CD4-positive, CD25-positive, alpha-beta regulatory T cell (primary cell): Measurements from ENCODE around the gene MCRS1. TPM values are rescaled to one million over a fixed set of nuclear protein-coding genes. Genes with fewer than 3 reads are reported as not detected.
"Not testable (repeated sequence)": the region's sequence is repeated elsewhere in the genome, so short reads cannot be mapped to it uniquely, and the experiment has no call there.

Source experiments
- ATAC-seq, 2 donors: fragments of 150-1000 bp; cut with Tn5 transposase; one replicate each; pipeline ENCODE4 v1.10.0; 2021; ENCODE audit warnings: low read depth in 2 of 2, moderate number of reproducible peaks in 2 of 2, moderate library complexity in 1 of 2
- DNase-seq, 3 donors: peaks; one replicate each; pipeline versions ENCODE4 v3.0.0 to v3.0.0-alpha.2; 2012 to 2022; ENCODE audit warnings: mixed read lengths in 1 of 3
- H3K27ac ChIP-seq: one replicate; pipeline ENCODE4 v1.7.0; 2013; ENCODE audit warnings: mild to moderate bottlenecking, low read length; ENCODE audit not compliant: insufficient read depth, poor library complexity, severe bottlenecking
- H3K27me3 ChIP-seq: one replicate; pipeline ENCODE4 v1.7.0; 2013; ENCODE audit warnings: low read length; ENCODE audit not compliant: control insufficient read depth, insufficient read depth
- H3K36me3 ChIP-seq: one replicate; pipeline ENCODE4 v1.7.0; 2013; ENCODE audit warnings: mild to moderate bottlenecking, low read length, moderate library complexity; ENCODE audit not compliant: control insufficient read depth, insufficient read depth
- H3K4me1 ChIP-seq: 2 replicates; pipeline ENCODE4 v1.7.0; 2013; ENCODE audit warnings: mild to moderate bottlenecking, low read length; ENCODE audit not compliant: insufficient read depth, control insufficient read depth, poor library complexity, severe bottlenecking
- H3K4me3 ChIP-seq: one replicate; pipeline ENCODE4 v1.7.0; 2013; ENCODE audit warnings: low read depth, mild to moderate bottlenecking, low read length, moderate library complexity
- H3K9me3 ChIP-seq, 2 experiments: 1 replicate in 1 of 2; 2 replicates in 1 of 2; pipeline ENCODE4 v1.7.0; 2013; ENCODE audit warnings: low read length in 2 of 2, mild to moderate bottlenecking in 1 of 2, moderate library complexity in 1 of 2; ENCODE audit not compliant: control insufficient read depth in 2 of 2
- H3K27ac Mint-ChIP-seq, 3 donors: one replicate each; pipeline ENCODE4 v1.8.0; 2020 to 2022; ENCODE audit warnings: mild to moderate bottlenecking in 3 of 3, mixed read lengths in 3 of 3, moderate library complexity in 2 of 3
- H3K27me3 Mint-ChIP-seq: one replicate; pipeline ENCODE4 v1.8.0; 2022; ENCODE audit warnings: mild to moderate bottlenecking, mixed read lengths
- H3K36me3 Mint-ChIP-seq: one replicate; pipeline ENCODE4 v1.8.0; 2020; ENCODE audit warnings: mixed read lengths
- H3K4me1 Mint-ChIP-seq, 4 donors: one replicate each; pipeline ENCODE4 v1.8.0; 2020 to 2022; ENCODE audit warnings: mixed read lengths in 4 of 4, mild to moderate bottlenecking in 1 of 4
- H3K4me3 Mint-ChIP-seq, 4 donors: one replicate each; pipeline ENCODE4 v1.8.0; 2020 to 2022; ENCODE audit warnings: mild to moderate bottlenecking in 4 of 4, mixed read lengths in 4 of 4, moderate library complexity in 3 of 4
- H3K9me3 Mint-ChIP-seq, 7 donors: one replicate each; pipeline ENCODE4 v1.8.0; 2020 to 2022; ENCODE audit warnings: mixed read lengths in 7 of 7, mild to moderate bottlenecking in 3 of 7, moderate library complexity in 2 of 7
- polyA plus RNA-seq, 4 donors: library from polyadenylated mRNA; unstranded; fragments of 300-500 nt; fragmentation: Illumina TruSeq; gene quantifications; one replicate each; pipeline ENCODE4 v1.2.3, GENCODE V29; 2021
- total RNA-seq: library from RNA; stranded (reverse); gene quantifications from one replicate; pipeline ENCODE4 v1.2.3, GENCODE V29; 2022

Gene MCRS1
- total and polyA plus RNA-seq, 5 donors from 2014 or later: 62.8 to 81.0 (median 72.7) TPM

DNA sequence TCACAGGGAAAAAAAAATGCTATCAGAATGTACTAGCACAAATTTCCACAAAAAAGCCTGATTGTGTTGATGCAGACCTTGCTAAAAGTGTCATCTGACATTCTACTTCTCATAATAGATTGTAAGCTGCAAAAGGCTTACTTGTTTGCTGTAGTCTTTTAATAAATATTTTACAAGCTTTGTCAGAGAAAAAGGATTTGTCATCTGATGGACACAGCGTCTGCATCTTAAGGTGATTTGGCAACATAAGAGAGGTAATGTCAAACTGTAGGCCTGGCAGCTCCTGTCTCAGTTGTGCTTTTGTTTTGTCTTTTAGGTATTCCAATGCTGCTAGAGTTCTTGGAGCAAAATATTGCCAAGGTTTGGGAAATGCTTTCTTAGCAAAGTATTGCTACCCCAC, 55.4 kb downstream of the MCRS1 start:
- no peaks in the 10 kb centered on the region for H3K4me1 ChIP-seq
- ATAC-seq (no peak), DNase-seq (no peak)
- Mint-ChIP-seq H3K4me1 (no peaks in the 10 kb centered on the region), H3K4me3 (no peak overlapping the region), H3K27ac (no peak overlapping the region), H3K9me3 (no peaks in the 10 kb centered on the region), H3K27me3 (no peaks in the 10 kb centered on the region), H3K36me3 (no peaks in the 10 kb centered on the region)
- H3K27ac ChIP-seq: no peak overlapping the region
- no peak overlapping the region for H3K4me3 ChIP-seq
- no peaks in the 10 kb centered on the region for H3K27me3 ChIP-seq
- no peaks in the 10 kb centered on the region for H3K9me3 ChIP-seq
- H3K36me3 ChIP-seq: no peaks in the 10 kb centered on the region

DNA sequence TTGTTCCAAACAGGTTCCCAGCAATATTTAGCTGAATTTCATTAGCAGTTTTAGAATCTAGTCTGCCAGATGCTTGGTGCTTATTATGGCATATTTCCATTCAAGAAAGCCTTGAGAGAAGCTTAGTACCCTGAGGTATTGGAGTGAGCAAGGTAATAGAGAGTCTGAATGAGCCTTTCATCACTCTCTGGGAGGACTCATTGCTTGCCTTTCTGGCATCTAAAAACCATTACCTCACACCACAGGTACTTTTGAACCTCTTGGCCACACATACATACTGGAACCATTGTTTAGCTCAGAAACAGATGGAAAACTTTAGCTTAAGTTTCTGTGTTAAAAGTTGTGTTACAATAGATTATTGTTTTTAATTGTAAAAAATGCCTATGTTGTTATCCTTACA, 56.5 kb downstream of the MCRS1 start:
- no peak for ATAC-seq
- H3K4me1 ChIP-seq: no peaks in the 10 kb centered on the region
- no peak overlapping the region for H3K4me3 Mint-ChIP-seq
- no peaks in the 10 kb centered on the region for H3K4me1 Mint-ChIP-seq
- no peaks in the 10 kb centered on the region for H3K9me3 ChIP-seq
- no peak overlapping the region for H3K27ac Mint-ChIP-seq
- no peak for DNase-seq
- H3K36me3 Mint-ChIP-seq: no peaks in the 10 kb centered on the region
- H3K27me3 Mint-ChIP-seq: no peaks in the 10 kb centered on the region
- H3K9me3 Mint-ChIP-seq: no peaks in the 10 kb centered on the region
- no peaks in the 10 kb centered on the region for H3K27me3 ChIP-seq
- no peaks in the 10 kb centered on the region for H3K36me3 ChIP-seq
- H3K27ac ChIP-seq: no peak overlapping the region
- H3K4me3 ChIP-seq: no peak overlapping the region

DNA sequence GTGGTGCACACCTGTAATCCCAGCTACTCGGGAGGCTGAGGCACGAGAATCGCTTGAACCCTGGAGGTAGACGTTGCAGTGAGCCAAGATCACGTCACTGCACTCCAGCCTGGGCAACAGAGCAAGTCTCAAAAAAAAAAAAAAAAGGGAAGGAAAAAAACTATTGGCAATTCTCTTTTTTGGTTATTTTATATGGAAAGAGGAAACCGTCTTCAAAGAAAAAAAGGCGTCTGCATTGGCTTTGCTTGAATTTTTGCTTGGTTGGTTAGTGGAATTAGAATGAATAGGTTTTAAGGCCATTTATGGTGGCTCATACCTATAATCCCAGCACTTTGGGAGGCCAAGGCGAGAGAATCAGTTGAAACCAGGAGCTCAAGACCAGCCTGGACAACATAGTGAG, 58.3 kb downstream of the MCRS1 start:
- Mint-ChIP-seq H3K27ac (peak overlapping the region in 1 of 3 donors; percentile 38), H3K4me3 (peak overlapping the region in 1 of 4 donors; percentile 61)
- not testable (repeated sequence) for H3K27ac ChIP-seq, H3K4me3 ChIP-seq, H3K9me3 Mint-ChIP-seq, H3K36me3 ChIP-seq, H3K4me1 ChIP-seq, DNase-seq, H3K4me1 Mint-ChIP-seq, H3K9me3 ChIP-seq, H3K36me3 Mint-ChIP-seq, ATAC-seq, H3K27me3 Mint-ChIP-seq, H3K27me3 ChIP-seq

Other genes with a start within 250 kb of the MCRS1 start
- gene TROAP, start 244.9 kb downstream of the MCRS1 start, total RNA-seq: 2.0 TPM
- gene TROAP, start 244.9 kb downstream of the MCRS1 start, polyA plus RNA-seq: 1 to 10 TPM; 2.8 to 8.8 (median 4.9) TPM
- gene C1QL4, start 231.0 kb downstream of the MCRS1 start, total RNA-seq: not detected
- gene C1QL4, start 231.0 kb downstream of the MCRS1 start, polyA plus RNA-seq: not detected
- gene DNAJC22, start 221.3 kb downstream of the MCRS1 start, total RNA-seq: not detected
- not detected for gene DNAJC22, start 221.3 kb downstream of the MCRS1 start, polyA plus RNA-seq
- gene SPATS2, start 200.7 kb downstream of the MCRS1 start, total RNA-seq: 5.5 TPM
- 1 to 10 TPM; 2.4 to 4.8 (median 3.6) TPM for gene SPATS2, start 200.7 kb downstream of the MCRS1 start, polyA plus RNA-seq
- 1.2 TPM for gene KCNH3, start 29.1 kb downstream of the MCRS1 start, total RNA-seq
- gene KCNH3, start 29.1 kb downstream of the MCRS1 start, polyA plus RNA-seq: 1 to 10 TPM; 1.1 to 2.1 (median 1.5) TPM
- gene FAM186B, start 37.5 kb upstream of the MCRS1 start, total RNA-seq: not detected
- under 1 TPM in 1 of 4 donors, not detected in 3; 0.14 TPM for gene FAM186B, start 37.5 kb upstream of the MCRS1 start, polyA plus RNA-seq
- gene PRPF40B, start 55.4 kb upstream of the MCRS1 start, total RNA-seq: 6.3 TPM
- gene PRPF40B, start 55.4 kb upstream of the MCRS1 start, polyA plus RNA-seq: 1 to 10 TPM in 3 of 4 donors, under 1 TPM in 1; 0.78 to 3.2 (median 1.7) TPM
- 21.4 TPM for gene FMNL3, start 139.3 kb upstream of the MCRS1 start, total RNA-seq
- gene FMNL3, start 139.3 kb upstream of the MCRS1 start, polyA plus RNA-seq: 1 to 10 TPM; 3.8 to 9.0 (median 5.0) TPM
- 376 TPM for gene TMBIM6, start 173.4 kb upstream of the MCRS1 start, total RNA-seq
- 1,000 to 10,000 TPM; 1,002 to 1,224 (median 1,189) TPM for gene TMBIM6, start 173.4 kb upstream of the MCRS1 start, polyA plus RNA-seq